PFSK-1 (cell line): Measurements from ENCODE around the gene SUPT20HL2.

Experiments used
- FOXP2 ChIP-seq: optimal IDR thresholded peaks from 2 replicates; pipeline ENCODE3; 2011; ENCODE audit warnings: borderline replicate concordance, control low read depth, inconsistent platforms; ENCODE audit not compliant: insufficient read depth; ENCODE audit errors: extremely low read length, extremely low read depth
- POLR2AphosphoS5 ChIP-seq: IDR thresholded peaks from 2 replicates; pipeline ENCODE4 v1.6.1; 2012; ENCODE audit warnings: low read depth, mild to moderate bottlenecking, control low read depth, low read length, moderate library complexity
- REST ChIP-seq, 2 experiments: IDR thresholded peaks; 2 replicates each; pipeline versions ENCODE4 v1.6.1 to v1.8.0; 2011 to 2012; ENCODE audit warnings: low read depth in 2 of 2, low read length in 2 of 2, control low read depth in 1 of 2, inconsistent platforms in 1 of 2, mild to moderate bottlenecking in 1 of 2, moderate library complexity in 1 of 2; ENCODE audit not compliant: insufficient read depth in 1 of 2
- SIN3A ChIP-seq: IDR thresholded peaks from 2 replicates; pipeline ENCODE4 v1.6.1; 2012; ENCODE audit warnings: mild to moderate bottlenecking, low read length, moderate library complexity, borderline replicate concordance; ENCODE audit not compliant: insufficient read depth
- TAF1 ChIP-seq: IDR thresholded peaks from 2 replicates; pipeline ENCODE4 v1.6.1; 2012; ENCODE audit warnings: low read length, control low read depth, borderline replicate concordance; ENCODE audit not compliant: insufficient read depth

Gene SUPT20HL2

DNA sequence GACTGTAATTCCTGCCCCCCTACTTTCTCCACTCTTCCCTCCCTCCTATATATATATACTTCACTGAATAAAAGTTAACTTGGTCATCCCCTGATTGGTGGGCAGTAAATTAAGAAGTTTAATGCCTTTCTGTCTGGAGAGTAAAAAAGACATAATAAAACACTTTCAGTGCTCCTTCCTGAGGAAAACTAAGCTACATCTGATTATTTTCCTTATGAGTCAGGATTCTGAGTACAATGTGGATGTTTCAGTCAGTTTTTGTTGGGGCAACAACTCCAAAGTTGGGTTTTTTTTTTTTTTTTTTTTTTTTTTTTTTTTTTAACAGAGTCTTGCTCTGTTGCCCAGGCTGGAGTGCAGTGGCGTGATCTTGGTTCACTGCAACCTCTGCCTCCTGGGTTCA lies 22.0 kb upstream of the SUPT20HL2 start:
- no peak for TF ChIP-seq REST (IDR thresholded peaks at IDR 0.05; ENCODE audit: insufficient read depth in 1 of 2, low read depth in 2 of 2, low read length in 2 of 2)
- no peak for TF ChIP-seq TAF1

DNA sequence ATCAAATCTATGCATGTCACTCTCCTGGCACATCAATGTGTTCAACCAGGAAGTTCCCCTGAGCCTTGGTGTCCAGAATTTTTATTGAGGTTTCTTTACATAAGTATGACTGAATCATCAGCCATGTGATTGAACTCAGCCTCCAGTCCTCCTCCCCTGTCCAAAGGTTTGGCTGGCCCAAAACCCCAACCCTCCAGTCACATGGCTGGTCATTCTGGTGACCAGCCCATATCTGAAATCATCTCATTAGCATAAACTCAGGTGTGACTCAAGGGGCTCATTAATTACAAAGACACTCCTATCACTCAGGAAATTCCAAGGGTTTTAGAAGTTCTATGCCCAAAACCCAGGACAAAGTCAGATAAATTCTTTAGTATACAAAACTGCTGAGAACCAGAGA lies 20.6 kb upstream of the SUPT20HL2 start:
- TF ChIP-seq TAF1: no peak
- TF ChIP-seq FOXP2: no peak

- TF ChIP-seq SIN3A (no peak), REST (IDR thresholded peaks at IDR 0.05; ENCODE audit: insufficient read depth in 1 of 2, low read depth in 2 of 2, low read length in 2 of 2) (no peak), POLR2AphosphoS5 (no peak), FOXP2 (no peak), TAF1 (no peak)
These were observed 19.5 kb upstream of the SUPT20HL2 start for GRCh38 chrX:24333371-24333770.

DNA sequence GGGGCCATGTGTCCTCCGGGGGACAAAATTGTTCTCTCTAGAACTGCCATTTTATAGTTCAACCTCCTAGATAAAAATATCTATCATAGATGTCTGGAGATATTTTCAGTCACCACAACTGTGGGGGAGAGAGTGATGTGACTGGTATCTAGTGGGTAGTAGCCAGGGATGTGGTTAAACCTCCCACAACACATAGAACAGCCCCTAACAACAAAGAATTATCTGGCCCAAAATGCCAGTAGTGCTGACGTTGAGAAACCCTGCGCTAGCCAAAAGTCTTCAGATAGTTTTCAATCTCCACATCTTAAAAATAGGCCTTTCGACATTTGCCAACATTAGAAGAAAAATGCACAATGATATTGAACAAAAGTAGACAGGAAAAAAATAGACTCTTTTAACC lies 19.0 kb upstream of the SUPT20HL2 start:
- TF ChIP-seq TAF1 (no peak), REST (IDR thresholded peaks at IDR 0.05; ENCODE audit: insufficient read depth in 1 of 2, low read depth in 2 of 2, low read length in 2 of 2) (no peak), FOXP2 (no peak), SIN3A (no peak), POLR2AphosphoS5 (no peak)

GRCh38 chrX:24325231-24325630 lies 11.4 kb upstream of the SUPT20HL2 start:
- no peak for TF ChIP-seq FOXP2
- no peak for TF ChIP-seq REST (IDR thresholded peaks at IDR 0.05; ENCODE audit: insufficient read depth in 1 of 2, low read depth in 2 of 2, low read length in 2 of 2)
- TF ChIP-seq TAF1: no peak
- no peak for TF ChIP-seq POLR2AphosphoS5
- TF ChIP-seq SIN3A: no peak
